ENCODE data around the gene SPOCK1.

The SPOCK1 gene

DNA sequence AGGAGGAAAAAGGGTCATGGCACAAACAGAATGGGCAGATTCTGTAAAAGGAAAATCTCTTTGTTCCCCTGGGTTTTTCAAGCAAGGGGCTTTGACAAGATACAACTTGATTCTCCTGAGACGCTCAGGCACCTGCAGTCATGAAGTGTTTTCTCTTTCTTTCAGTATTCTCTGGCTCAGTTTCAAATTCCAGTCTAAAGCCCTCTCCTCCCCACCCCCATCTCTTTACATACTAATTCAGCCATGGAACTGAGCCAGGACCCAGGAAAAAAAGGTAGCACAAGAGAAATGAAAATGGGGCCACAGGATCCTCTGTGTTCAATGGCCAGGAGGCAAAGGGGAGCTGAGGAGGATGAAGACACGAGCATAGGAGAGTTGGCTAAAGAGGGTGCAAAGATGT is 408.4 kb downstream of the SPOCK1 start:
- DNase-seq = no peak

DNA sequence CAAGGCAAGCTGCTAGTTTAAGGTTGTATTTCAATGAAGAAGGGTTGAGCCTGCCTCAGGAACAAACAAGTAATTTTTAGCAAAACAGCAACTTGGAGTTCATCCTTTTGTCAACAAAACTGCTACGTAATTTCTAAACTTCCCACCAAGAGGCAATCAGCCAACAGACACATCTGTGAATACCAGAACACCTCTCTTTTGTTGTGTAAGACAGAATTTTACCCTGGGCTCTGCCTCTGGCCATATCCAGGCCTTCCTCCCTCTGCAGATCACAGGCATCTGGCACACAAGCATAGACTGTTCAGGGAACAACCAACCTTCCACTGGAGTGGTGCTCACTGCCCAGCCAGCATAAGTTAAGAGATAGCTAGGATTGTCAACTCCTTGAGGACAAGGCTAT is 409.0 kb downstream of the SPOCK1 start:
- no peak for DNase-seq

- no peak for DNase-seq
Measured at GRCh38 chr5:137088175-137088574, 411.0 kb downstream of the SPOCK1 start.

- DNase-seq = no peak
Measured at GRCh38 chr5:137086342-137086741, 412.8 kb downstream of the SPOCK1 start.

GRCh38 chr5:137085206-137085605 is 413.9 kb downstream of the SPOCK1 start:
- no peak for DNase-seq

GRCh38 chr5:137084016-137084415 is 415.1 kb downstream of the SPOCK1 start:
- DNase-seq = no peak

DNA sequence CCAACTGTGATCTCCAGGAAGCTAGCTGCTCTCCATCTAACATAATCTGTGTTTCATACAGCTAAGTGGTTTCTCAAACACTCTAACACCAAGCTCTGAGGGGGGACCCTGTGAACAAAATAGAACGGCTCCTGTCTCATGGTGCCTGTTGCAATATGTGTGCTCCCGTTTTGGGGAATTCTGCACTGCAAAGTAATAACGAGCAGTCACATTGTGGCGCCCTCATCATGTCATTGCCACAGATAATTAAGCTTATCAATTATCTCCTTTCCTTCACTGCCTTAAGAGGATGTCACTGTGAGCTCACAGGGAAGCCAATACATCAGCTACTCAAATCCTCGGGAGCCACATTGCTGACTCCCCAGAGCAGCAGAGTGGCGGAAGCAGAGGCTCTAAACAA is 416.2 kb downstream of the SPOCK1 start:
- no peak for DNase-seq

DNA sequence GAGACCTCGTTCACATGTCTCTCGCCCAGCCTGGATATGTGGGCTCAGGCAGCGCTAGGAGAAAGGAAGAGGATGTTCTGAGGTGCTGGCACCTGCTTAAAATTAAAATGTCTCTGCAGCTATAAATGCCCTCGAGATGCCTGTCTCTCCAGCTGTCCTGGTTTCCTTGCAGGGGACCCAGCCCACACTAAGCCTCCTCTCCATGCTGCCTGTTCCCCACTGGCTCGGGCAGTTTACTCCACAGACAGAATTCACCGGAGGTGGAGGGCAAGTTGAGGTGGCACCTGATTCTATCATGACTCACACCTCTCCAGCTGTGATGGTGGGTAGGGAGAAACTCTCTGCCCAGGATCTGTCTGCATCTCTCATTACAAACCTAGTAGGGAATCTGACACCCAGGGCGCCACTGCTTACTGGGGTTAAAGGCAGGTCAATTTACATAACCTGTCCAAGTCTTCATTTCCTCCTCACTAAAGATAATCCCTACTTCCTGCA is 420.9 kb downstream of the SPOCK1 start:
- DNase-seq = no peak

- no peak for DNase-seq
Measured at GRCh38 chr5:137075163-137075970, 423.8 kb downstream of the SPOCK1 start.

GRCh38 chr5:137073189-137073588 is 425.9 kb downstream of the SPOCK1 start:
- DNase-seq = no peak

DNA sequence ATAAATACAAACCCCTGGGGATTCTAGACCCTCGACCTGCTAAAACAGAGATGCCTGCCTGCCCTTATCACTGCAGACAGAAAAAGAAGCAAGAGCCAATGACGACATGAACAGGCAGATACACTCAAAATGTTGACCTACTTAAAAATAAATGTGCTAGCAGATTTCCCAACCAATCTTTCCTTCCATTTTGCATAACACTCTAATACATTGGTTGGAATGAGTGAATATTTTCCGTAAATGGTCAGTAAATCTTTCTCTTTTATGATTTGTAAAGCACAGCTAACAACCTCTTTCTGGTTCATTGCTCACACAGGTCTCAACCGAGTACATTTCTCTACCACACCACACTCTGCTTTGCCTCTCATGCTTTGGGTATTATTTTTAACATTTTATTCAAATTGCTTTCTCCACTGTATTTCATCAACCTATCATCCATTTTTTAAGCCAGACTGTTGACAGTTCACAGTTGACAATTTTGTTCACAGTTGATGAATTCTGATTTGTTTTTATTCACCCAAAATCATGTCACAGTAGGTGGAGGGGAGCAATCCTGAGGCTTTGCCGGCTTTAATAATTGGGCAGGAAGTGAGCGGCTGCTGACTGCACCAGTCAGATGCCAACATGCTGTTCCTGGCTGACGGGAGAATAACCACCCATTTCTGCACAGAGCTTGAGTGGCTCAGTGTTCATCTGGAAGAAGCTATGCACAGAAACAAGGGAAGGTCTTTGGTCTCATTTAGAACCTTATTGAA is 426.6 kb downstream of the SPOCK1 start:
- no peak for DNase-seq

- no peak for DNase-seq
Measured at GRCh38 chr5:137071931-137072330, 427.2 kb downstream of the SPOCK1 start.

DNA sequence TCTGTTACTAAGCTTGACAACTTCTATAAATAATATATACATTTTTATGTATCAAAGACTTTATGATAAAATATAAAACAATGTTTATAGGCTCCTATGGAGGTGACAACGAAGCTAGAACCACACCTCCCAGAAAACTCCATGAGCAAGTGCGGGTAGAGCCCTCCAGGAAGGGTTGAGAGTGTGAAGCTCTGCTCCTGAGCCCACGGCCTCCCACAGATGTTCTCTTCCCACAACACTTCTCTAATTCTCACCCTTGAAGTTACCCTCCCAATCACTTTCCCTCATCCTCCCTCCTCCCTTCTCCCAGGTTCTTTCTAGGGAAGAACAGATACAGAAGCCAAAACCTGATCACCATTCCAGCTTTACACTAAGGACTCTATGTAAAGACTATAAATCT is 427.6 kb downstream of the SPOCK1 start:
- DNase-seq = no peak

DNA sequence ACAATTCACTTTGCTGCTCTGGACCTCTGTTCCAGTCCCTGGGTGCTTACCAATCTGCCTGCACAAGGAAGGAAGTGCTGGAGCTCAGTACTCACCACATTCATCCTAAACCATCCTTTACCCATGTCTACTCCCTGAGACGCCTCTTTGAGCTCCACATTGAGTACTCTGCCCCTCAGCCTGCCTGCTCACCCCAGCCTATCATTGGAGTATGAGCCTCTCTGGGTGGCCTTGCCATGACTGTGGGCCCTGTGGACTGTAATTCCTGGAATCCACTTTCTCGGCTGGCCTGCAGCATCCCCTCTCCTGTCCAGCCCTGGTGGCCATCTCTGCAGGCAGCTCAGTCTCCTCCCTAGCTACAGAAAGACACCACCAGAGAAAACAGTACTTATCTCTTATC is 428.6 kb downstream of the SPOCK1 start:
- DNase-seq = no peak

GRCh38 chr5:137069358-137069757 is 429.8 kb downstream of the SPOCK1 start:
- DNase-seq = no peak

DNA sequence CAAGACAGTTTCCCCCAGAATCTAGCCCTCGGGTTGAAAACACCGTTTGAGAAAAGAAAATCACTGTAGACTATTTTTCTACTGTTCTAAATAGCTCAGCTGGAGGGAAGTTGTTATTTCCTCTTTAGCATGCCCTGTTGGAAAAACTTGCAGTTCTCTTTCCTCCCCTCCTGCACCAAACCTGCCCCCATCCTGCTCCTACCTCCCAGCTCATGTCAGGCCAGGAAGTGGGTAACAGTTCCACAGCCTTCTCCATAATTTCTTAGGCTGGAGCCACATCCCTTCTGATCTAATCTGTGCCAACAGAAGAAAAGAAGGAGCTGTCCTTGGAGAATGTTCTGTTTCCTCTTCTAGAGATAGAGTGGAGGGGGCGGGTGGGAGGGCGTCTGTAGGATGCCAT is 437.7 kb downstream of the SPOCK1 start:
- DNase-seq = no peak

- no peak for DNase-seq
Measured at GRCh38 chr5:137058089-137058488, 441.0 kb downstream of the SPOCK1 start.

DNA sequence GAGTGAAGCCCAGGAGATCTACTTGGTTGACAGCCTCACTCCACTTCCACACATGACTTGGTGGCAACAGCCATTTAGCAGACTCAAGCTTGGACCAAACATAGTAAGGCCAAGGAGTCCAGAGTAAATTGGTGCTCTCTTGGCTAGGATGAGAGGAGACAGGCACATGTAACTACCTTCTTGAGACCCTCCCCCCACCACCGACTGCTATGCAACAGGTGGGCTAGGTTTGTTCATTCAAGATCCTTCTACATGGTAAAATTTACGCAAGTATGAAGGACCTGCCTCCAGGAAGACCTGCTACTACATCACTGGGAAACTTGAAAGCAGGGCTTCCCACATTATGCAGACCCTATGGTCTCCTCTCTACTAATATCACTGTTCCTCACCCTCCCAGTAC is 442.4 kb downstream of the SPOCK1 start:
- DNase-seq = no peak

DNA sequence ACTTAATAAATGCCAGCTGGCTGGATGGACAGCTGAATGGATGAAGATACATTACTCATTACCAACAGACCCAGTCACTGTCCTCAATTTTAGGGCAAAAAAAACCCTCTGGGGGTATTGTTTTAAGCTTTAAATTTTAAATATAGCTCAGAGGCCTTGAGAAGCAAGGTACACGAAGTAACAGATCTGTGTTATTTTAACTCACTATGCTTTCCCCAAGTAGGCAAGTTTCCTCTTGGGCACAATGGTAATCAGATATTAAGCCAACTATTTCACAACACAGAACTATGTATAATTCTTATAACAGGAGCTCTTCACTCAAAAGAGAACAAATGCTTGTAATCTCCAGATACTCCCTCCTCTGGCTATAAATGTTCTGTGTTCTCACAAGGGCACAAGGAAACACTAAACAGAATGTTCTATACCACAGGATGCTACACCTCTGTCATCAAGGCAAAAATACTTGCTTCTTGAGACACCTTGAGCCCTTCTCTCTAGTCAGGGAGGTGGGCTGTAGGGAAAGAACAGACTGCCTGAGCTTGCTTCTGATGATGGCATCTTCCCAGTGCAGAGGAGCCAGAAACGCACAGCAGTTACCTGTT is 443.8 kb downstream of the SPOCK1 start:
- no peak for DNase-seq

DNA sequence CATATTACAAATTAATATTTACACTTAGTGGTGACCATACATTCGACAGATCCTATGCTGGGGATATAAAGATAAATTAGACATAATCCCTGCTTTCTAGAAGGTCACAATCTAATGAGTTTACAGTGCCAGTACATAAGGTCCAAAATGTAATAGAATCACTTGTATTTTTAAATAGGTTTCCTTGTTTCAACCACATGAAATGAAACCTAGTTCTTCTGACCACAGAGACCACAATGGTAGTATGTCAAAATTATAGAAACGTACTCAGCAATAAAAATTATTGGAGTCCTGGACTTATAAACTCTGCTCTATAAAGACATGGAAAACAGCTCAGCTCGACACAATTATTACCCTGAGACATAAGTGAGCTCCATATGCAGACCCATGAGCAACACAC is 444.3 kb downstream of the SPOCK1 start:
- DNase-seq = no peak

GRCh38 chr5:137054335-137054734 is 444.8 kb downstream of the SPOCK1 start:
- no peak for DNase-seq

GRCh38 chr5:137051161-137051560 is 448.0 kb downstream of the SPOCK1 start:
- no peak for DNase-seq

- no peak for DNase-seq
Measured at GRCh38 chr5:137040641-137041340, 458.3 kb downstream of the SPOCK1 start.
